Smooth muscle cell of bladder (primary cell): ENCODE data around the gene GDPD2. TPM values are rescaled to one million over a fixed set of nuclear protein-coding genes. Genes with fewer than 3 reads are reported as not detected.

Source experiments
- total RNA-seq: library from RNA; depleted of rRNA; stranded (reverse); fragments of >200 nt; gene quantifications from 2 replicates; pipeline ENCODE4 v1.2.3, GENCODE V29; 2014

Gene GDPD2
- total RNA-seq = not detected in 2 replicates

DNA sequence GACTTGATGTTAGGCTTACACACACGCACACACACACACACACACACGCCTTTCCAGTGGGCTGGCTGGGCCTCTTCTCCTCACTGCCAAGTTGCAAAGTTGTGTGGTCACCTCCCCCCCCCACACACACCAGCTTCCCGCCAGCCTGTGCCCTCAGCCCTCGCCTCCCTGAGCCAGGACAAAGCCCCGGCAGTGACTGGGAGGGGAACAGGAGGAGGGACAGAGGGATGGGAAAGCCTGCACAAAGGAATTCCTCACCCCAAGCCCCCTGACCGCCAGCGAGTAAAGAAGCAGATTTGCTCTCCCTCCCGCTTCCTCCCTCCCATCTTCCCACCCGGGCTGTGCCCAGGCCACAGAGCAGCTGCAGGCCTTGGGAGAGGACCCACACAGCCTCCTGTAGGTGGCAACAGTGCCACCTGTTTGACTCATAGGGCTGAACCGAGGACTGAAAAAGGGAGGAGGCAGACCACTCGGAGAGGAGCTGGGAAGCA lies at the start of gene GDPD2:
TSS of gene GDPD2 (plus strand) at position 464 of the 491 bp plus-strand sequence. CDS start 1,671 bp downstream, outside the sequence.

GRCh38 chrX:70444326-70444945 lies 21.3 kb downstream of the GDPD2 start, which contains the start of gene DLG3:
TSS of gene DLG3 (plus strand) at chrX:70444835. CDS start at chrX:70445202, 367 bp downstream.

Other genes with a start within 250 kb of the GDPD2 start
- not detected in 2 replicates for gene DGAT2L6, start 245.8 kb upstream of the GDPD2 start, total RNA-seq
- gene AWAT1, start 188.7 kb upstream of the GDPD2 start, total RNA-seq = not detected in 2 replicates
- gene P2RY4, start 163.1 kb upstream of the GDPD2 start, total RNA-seq = under 0.01 and 0.18 TPM in 2 replicates
- not detected in 2 replicates for gene ARR3, start 155.0 kb upstream of the GDPD2 start, total RNA-seq
- gene RAB41, start 141.1 kb upstream of the GDPD2 start, total RNA-seq = not detected in 2 replicates
- 37.8 and 40.5 TPM in 2 replicates for gene PDZD11, start 133.4 kb upstream of the GDPD2 start, total RNA-seq
- gene KIF4A, start 133.2 kb upstream of the GDPD2 start, total RNA-seq = 1.6 and 1.8 TPM in 2 replicates
- 16.7 and 20.8 TPM in 2 replicates for gene DLG3, start 21.5 kb downstream of the GDPD2 start, total RNA-seq